Activated T-cell treated with anti-CD3 and anti-CD28 coated beads for 48 hours (primary cell): ENCODE results near the gene PDXK.
"Not testable (repeated sequence)": the region's sequence is repeated elsewhere in the genome, so short reads cannot be mapped to it uniquely, and the experiment has no call there.

Source experiments
- DNase-seq: peaks from one replicate; pipeline ENCODE4 v3.0.0-alpha.2; 2020; ENCODE audit warnings: low read depth

The PDXK gene

DNA sequence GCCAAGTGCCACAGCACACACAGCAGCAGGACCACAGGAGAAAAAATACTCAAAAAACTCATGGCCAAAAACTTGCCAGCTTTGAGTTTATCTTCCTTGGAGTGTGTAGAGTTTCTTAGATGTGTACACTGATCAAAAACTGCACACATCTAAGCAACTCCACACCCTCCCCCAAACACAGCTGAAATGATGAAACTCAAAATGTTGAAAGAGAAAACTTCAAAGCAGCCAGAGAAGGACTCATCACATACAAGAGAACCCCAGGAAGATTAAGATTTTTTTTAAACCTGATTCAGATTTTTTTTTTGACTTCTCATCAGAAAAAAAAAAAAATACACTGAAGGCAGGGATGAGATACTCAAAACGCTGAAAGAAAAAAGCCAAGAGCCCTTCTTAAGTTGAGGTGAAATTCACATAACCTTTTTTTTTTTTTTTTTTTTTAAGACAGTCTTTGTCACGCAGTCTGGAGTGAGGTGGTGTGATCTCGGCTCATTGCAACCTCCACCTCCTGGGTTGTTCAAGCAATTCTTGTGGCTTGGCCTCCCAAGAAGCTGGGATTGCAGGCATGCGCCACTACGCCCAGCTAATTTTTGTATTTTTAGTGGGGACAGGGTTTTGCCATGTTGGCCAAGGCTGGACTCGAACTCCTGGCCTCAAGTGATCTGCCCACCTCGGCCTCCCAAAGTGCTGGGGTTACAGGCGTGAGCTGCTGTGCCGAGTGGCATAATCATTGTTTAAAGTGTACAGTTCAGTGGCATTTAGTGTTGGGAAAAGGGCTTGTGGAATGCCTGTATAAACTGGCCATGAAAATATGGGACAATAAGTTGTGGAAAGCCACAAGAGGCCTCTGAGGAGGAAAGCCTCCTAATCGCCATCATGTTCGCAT lies 20.9 kb upstream of the PDXK start:
- DNase-seq: no peak

GRCh38 chr21:43699492-43699777 lies 19.5 kb upstream of the PDXK start:
- not testable (repeated sequence) for DNase-seq

- no peak for DNase-seq
These were observed 18.9 kb upstream of the PDXK start for GRCh38 chr21:43699933-43700599.

DNA sequence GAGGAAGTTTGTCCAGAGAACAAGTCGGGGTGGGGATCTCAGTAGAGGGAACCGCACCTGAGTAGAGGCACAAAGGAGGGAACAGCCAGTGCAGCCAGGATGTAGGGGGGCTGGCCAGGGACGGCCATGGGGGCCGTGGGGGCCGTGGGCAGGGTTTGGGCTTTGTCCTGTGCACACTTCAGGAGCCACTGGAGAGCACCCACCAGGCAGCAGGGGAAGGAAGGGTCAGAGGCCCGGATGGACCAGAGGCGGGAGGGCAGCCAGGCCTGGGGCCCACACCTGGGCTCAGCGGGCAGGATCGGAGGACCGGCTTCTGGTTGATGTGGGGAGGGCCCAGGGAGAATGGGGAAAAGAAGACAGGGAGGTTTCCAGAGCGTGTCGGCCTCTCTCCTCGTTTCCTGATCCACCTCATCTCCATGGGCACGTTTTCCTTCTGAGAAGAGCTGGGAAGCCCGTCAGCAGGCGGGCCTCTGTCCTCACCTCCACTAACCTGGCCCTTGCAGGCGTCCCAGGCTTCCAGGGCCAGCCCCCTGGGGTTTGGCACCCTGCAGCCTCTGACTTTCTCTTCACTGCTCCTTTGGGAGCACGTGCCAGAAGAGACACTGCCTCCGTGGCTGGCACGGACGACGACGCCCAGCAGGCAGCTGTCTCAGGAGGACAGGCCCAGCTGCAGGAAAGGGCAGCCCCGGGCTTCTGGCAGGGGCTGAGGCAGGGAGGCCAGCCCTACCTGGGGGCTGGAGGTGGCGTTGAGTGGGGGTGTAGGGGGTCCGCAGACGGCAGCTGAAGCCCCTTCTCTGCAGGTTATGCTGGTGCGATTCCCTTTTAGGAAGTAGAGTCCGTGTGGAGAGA lies 16.8 kb upstream of the PDXK start:
- DNase-seq: no peak

- DNase-seq: no peak
These were observed 16.2 kb upstream of the PDXK start for GRCh38 chr21:43702785-43703034.

- peak; percentile 18 for DNase-seq
These were observed 15.7 kb upstream of the PDXK start for GRCh38 chr21:43703035-43703880.

- no peak for DNase-seq
These were observed 11.5 kb upstream of the PDXK start for GRCh38 chr21:43707462-43707861.

GRCh38 chr21:43708745-43709381 lies 10.1 kb upstream of the PDXK start:
- DNase-seq: no peak

- no peak for DNase-seq
These were observed 6.5 kb upstream of the PDXK start for GRCh38 chr21:43712268-43712942.

DNA sequence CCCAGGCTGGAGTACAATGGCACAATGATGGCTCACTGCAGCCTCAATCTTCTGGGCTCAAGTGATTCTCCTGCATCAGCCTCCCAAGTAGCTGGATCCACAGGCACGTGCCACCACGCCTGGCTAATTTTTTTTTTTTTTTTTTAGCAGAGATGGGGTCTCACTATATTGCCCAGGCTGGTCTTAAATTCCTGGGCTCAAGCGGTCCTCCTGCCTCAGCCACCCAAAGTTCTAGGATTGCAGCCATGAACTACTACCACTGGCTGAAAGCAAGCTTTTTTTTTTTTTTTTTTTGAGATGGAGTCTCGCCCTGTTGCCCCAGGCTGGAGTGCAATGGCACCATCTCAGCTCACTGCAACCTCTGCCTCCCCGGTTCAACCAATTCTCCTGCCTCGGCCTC lies 5.8 kb upstream of the PDXK start:
- not testable (repeated sequence) for DNase-seq

GRCh38 chr21:43716376-43717165 lies 2.4 kb upstream of the PDXK start:
- DNase-seq: no peak

- no peak for DNase-seq
These were observed 1.6 kb upstream of the PDXK start for GRCh38 chr21:43717166-43717853.

DNA sequence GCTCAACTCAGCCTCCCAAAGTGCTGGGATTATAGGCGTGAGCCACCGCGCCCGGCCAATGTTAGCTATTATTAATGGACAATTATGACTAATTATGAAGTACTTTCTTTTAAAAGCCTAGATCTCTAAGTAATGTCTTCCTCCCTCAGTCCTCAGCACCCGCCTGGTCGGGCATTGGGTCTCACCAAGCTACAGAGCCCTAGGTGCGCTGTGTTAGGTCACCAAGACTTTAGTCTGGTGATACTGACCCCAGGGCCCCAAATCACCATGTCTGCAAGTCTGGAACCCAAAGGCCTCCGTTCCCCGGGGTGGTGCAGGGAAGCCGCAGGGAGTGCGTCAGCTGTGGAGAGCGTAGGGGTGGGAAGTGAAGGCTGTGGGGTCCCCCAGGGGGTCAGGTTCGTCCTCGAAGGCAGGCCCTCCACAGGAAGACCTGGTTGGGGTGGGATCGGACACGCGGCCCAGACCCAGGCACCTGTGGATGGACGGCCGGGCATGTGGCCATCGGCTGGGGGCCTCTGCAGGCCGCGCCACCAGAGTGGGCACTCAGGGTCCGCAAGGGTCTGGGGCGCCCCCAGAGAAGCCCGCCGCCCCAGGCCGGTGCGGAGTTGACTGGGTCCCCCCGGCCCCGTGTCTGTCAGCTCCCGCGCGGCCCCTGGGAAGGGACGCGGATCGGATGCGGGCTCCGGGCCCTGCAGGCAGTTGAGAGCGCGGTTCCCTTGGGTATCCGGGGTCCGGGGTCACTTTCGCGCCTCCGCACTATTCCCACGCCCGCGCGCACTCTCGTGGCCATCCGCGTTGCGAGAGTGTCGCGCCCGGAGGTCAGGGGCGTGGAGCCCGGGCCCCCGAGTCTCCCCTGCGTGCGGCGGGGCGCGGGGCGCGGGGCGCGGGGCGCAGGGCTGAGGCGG lies 710 bp upstream of the PDXK start:
- DNase-seq: no peak

DNA sequence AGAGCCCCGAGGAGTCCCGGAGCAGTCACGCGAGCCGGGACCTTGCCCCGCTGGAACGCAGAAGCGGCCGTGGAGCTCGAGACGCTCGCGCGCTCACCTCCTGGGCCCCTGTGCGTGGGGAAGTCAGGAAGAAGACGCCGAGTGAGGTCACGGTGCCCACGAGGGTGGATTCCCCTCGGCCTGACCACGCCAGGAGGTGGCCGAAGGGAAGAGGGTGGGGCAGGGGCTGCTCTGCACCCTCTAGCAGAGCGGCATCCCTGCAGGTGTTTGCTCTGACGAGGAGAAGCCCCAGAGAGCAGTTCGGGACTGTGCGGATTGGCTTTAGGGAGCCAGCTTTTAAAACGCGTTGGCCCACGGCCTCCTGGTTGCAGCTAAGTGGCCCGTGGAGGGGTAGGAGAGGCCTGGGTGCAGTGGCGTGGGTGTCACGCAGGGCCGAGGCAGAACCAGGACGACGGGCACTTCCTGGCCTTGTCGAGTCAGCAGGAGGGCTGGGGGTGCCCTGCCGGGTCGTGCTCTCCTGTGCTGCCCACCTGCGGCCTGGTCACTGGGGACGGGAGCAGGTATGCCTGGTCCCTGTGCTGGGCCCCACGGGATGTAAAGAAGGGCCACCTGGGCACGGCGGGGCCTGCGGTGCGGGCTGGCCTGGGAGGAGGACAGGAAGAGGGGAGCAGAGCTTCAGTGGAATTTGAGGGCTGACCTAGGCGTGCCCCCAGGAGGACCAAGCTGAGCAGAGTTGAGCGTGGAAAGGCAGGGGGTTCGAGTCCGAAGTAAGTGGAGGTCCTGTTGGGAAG lies 1.0 kb downstream of the PDXK start:
- no peak for DNase-seq

DNA sequence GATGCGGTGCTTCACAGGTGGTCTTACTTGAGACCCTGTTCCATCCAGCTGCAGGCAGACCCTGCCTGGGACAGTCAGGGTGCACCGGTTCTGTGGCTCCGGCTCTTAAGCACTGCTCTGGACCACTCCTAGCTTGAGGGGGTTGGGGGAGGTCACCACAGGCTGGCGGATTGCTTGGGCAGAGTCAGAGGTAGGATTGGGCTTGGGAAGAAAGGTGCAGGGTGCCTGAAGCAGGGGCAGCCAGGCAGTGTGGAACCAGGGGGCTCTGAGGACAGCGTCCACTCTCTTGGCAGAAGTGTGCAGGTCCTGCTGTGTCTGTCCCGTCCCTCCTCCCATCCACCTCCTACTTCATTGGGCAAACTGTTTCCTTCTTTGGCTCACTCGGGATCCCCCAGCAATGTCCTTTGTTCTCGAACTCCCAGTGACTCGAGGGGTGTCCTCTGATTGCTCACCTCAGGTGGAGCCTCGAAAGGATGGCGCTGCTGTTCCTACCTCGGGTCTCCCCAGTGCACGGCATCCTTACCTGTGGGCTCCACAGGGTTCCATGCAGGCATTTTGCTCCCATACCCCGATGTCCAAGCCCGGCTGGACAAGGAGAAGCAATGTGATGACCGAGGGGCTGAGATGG lies 1.7 kb downstream of the PDXK start:
- DNase-seq: no peak

DNA sequence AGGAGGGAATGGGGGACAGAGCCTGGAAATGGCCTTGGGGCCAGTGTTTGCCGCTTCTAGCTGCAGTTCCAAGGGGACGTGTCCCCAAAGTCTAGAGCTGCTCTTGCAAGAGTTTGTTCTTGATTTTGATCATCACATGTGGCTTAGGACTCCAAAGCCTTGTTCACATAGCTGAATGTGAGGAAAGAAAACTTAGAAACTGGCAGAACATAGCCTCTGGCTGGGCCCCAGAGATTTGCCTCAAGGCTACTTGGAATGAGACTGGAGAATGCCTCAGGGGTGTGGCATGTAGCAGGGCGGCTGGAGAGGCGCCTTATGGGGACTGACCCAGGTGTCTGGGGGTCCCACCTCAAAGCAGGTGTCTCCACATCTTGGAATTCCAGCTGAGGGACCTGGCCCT lies 2.3 kb downstream of the PDXK start:
- DNase-seq: no peak

DNA sequence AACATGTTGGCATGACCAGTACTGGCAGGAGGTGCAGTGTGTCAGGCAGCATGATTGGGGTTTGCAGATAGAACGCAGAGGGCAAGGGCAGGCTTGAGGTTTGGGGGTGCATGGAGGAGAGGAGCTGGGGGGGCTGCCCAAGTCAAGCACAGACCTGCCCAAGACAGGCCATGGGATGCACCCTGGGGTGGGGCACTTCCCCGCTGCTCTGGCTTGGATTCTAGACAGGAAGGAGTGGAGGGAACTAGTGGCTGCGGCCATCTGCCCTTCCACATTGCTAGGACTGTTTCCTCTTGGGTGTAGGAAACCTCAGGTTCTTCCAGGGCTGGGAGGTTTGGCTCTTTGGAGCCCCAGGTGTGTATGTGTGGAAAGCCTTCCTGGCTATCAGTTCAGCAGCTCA lies 3.0 kb downstream of the PDXK start:
- no peak for DNase-seq
